WI38 (cell line): ENCODE data around the gene SCNN1A.

Source experiments
- H3K4me3 ChIP-seq: 2 replicates; pipeline ENCODE4 v1.5.1; 2011; ENCODE audit warnings: low read depth, mild to moderate bottlenecking, control low read depth, low read length
- TF ChIP-seq, protein P1 (sequence below): IDR thresholded peaks from 2 replicates; pipeline ENCODE4 v1.5.1; 2012; ENCODE audit warnings: low read depth, mild to moderate bottlenecking, control low read depth, low read length

Gene SCNN1A

GRCh38 chr12:6341417-6342139, 33.8 kb downstream of the SCNN1A start, which contains the start of gene TNFRSF1A:
Gene TNFRSF1A (minus strand): TSS chr12:6342076. CDS start chr12:6341814, 262 bp downstream.
- TF ChIP-seq, protein P1, sequence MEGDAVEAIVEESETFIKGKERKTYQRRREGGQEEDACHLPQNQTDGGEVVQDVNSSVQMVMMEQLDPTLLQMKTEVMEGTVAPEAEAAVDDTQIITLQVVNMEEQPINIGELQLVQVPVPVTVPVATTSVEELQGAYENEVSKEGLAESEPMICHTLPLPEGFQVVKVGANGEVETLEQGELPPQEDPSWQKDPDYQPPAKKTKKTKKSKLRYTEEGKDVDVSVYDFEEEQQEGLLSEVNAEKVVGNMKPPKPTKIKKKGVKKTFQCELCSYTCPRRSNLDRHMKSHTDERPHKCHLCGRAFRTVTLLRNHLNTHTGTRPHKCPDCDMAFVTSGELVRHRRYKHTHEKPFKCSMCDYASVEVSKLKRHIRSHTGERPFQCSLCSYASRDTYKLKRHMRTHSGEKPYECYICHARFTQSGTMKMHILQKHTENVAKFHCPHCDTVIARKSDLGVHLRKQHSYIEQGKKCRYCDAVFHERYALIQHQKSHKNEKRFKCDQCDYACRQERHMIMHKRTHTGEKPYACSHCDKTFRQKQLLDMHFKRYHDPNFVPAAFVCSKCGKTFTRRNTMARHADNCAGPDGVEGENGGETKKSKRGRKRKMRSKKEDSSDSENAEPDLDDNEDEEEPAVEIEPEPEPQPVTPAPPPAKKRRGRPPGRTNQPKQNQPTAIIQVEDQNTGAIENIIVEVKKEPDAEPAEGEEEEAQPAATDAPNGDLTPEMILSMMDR, result no peak
- peak within 1 kb of the TSS; percentile 99 for H3K4me3 ChIP-seq

DNA sequence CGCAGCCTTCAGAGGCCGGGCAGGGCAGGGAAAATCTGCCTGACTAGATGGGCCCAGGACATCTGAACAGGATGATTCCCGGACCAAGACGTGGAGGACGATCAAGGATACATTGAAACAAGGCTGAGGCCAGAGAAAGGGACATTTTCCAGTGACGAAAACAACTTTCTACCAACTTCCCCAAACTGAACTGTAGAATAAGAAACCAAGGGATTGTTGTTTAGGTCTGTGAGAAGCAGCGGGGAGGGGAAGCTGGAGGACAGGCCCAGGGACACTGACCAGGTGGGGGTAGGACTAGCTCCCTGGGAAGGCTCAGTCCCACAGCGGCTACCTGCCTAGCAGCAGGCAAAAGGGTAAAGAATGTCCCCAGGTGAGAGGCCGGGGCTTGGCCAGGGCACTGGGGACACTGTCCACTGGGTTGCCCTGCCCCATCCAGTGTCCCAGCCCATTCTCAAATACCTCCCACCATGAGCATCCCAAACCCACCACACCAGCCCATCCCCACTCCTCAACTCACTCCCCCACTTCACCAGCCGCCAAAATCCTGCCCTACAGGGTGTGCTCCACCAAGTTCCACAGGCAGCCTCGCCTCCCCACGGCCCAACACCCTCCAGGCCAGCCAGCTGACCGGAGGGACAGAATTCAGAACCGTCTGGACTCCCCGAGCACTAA, 34.5 kb downstream of the SCNN1A start:
- peak overlapping the region; percentile 99 for H3K4me3 ChIP-seq
- TF ChIP-seq, protein P1, result no peak

DNA sequence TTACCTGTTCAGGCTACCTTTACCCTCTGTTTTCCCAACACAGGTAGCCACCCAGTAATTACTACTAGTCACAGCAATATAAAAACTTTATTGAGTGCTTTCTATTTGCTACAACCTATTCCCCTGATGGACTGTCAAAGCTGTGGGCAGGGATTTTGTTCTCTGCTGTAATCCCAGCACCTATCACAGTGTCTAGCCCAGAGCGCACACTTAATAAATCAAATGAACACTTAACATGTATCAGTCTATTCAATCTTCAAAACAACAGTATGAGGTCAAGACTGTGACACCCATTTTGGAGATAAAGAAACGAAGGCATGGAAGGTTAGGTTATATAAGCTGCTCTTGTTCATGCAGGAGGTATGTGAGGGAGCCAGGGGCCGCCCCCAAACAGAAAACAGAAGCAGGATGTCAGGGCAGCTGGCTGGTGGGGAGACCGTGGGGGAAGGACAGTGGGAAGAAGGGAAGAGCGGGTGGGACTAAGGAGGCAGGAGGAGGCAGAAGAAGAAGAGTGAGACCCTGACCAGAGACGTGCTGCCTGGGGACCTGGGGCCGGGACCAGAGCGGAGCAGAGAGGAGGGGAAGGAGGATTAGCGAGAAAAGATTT, 35.2 kb downstream of the SCNN1A start:
- peak overlapping the region; percentile 99 for H3K4me3 ChIP-seq

DNA sequence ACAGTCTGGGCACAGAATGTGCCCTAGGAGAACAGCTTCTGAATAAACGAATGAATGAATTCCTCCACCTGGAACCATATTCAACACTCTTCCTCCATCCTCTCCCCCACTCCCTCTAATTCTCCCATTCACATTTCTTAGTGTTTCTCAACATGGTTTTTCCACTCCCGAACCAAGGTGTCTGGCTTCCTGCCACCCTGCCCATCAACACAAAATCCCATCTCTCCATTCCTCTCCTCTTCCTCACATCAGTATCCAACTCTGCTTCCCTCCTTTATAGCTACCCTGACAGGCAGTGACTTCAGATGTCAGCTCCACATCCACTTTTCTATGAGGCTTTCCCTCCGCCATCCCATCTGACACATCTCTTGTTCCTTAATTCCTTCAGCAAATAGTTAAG, 36.4 kb downstream of the SCNN1A start:
- TF ChIP-seq, protein P1, result no peak

More for the DNA sequence above, 35.2 kb downstream of the SCNN1A start:
- TF ChIP-seq, protein P1, result no peak

GRCh38 chr12:6338536-6338935, 36.8 kb downstream of the SCNN1A start:
- H3K4me3 ChIP-seq, result peak overlapping the region; percentile 99

More for the DNA sequence above, 36.4 kb downstream of the SCNN1A start:
- peak overlapping the region; percentile 99 for H3K4me3 ChIP-seq

DNA sequence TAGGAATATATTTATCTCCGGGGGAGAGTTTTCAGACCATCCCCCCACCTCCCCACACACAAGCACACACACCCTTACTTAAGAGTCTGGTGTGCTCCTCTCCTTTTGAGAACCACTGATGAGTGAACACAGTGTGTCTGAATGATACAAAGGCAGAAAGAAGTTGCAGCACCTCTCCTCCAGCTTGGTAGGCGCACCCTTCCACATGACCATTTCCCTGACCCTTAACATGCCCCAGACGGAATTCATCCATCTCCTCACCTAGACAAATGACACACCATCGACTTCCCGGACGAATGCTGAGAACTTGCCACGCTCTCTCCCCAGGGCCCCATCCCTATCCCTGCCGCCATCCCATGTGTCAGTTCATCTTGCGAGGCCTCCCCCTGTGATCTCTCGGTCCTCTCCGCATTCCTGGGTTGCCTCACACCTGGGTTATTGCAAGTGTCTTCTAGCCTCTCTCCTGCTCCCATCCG, 37.4 kb downstream of the SCNN1A start:
- TF ChIP-seq, protein P1, result no peak
- H3K4me3 ChIP-seq, result peak overlapping the region; percentile 99

GRCh38 chr12:6336889-6337853, 38.2 kb downstream of the SCNN1A start:
- TF ChIP-seq, protein P1, result no peak

More at GRCh38 chr12:6336889-6337853, 38.2 kb downstream of the SCNN1A start:
- H3K4me3 ChIP-seq, result peak overlapping the region; percentile 99
